GM12872 (cell line): ENCODE data around the gene CXCL1.

Experiments used
- CTCF ChIP-seq: IDR thresholded peaks from 3 replicates; pipeline ENCODE4 v1.5.1; 2011; ENCODE audit warnings: low read depth, mild to moderate bottlenecking, low read length, moderate library complexity; ENCODE audit not compliant: insufficient read depth

Gene CXCL1

GRCh38 chr4:73862322-73862721 lies 6.9 kb upstream of the CXCL1 start:
- no peak for TF ChIP-seq CTCF

GRCh38 chr4:73864365-73864764 lies 4.8 kb upstream of the CXCL1 start:
- peak; percentile 59 for TF ChIP-seq CTCF

- no peak for TF ChIP-seq CTCF
Observed at GRCh38 chr4:73864961-73865360, 4.2 kb upstream of the CXCL1 start.

- no peak for TF ChIP-seq CTCF
Observed at GRCh38 chr4:73865431-73866096, 3.6 kb upstream of the CXCL1 start.

GRCh38 chr4:73866246-73866645 lies 2.9 kb upstream of the CXCL1 start:
- no peak for TF ChIP-seq CTCF

GRCh38 chr4:73867783-73868182 lies 1.4 kb upstream of the CXCL1 start:
- TF ChIP-seq CTCF: no peak

- no peak for TF ChIP-seq CTCF
Observed at GRCh38 chr4:73868206-73869129, 725 bp upstream of the CXCL1 start.
